Measurements from ENCODE around the gene OR1I1.

OR1I1 gene

DNA sequence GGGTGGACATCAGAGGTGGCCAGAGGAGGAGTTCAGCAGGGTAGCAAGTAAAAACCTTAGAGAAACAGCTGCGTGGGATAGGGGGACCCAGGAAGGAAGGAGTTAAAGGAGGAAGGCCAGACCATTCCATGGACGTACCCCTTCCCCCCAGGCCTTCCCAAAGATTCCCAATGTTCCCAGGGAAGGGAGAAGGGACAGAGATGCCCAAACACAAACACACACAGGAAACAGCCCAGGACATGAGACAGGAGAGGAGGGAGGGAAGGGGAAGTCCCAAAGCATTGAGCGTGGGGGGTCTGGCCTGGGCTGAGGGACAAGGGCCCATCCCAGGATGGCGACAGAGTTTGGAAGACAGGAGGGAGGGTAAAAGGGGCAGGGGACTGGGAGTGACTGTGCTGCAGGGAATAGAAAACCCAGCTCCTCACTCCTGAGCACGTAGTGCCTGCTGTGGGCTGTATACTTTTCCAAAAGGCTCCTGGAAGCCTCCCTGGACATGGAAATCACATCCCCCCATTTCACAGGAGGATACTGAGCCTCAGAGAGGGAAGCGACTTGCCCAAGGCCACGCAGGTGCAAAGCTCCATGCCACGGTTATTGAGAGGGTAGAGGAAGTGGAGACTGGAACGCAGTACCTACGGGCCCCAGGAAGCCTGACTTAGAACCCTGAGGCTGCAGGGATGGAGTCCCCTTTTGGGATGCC lies 26.3 kb downstream of the OR1I1 start:
- no peak for DNase-seq (ENCODE audit: low spot score)

DNA sequence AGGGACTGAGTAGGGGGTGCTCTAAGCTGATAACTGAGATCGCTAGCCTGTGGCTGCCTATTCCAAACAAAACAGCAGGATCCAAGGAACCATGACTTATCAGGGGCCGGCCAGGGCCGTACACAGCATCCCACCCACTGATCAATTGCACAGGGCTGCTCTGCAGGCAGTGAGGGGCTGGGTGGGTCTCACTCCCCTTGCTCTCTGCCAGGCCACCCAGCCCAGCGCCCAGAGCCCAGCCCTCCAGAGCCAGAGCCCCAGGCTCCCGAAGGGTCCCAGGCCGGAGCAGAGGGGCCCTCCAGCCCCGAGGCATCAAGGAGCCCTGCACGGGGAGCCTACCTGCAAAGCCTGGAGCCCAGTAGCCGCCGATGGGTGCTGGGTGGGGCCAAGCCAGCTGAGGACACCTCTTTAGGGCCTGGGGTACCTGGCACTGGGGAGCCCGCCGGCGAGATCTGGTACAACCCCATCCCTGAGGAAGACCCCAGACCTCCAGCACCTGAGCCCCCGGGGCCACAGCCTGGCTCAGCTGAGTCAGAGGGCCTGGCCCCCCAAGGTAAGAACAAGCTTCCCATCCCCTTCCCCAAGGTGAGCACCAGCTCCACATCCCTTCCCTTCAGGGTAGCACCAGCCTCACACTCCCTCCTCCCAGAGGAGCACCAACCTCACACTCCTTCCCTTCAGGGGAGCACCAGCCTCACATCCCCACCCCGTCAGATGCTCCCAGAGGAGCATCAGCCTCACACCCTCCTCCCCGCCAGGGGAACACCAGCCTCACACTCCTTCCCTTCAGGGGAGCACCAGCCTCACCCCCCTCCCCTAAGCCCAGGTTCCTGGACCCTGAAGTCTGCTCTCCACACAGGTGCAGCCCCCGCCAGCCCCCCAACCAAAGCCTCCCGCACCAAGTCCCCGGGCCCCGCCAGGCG lies 27.1 kb downstream of the OR1I1 start:
- TF ChIP-seq, protein P1, sequence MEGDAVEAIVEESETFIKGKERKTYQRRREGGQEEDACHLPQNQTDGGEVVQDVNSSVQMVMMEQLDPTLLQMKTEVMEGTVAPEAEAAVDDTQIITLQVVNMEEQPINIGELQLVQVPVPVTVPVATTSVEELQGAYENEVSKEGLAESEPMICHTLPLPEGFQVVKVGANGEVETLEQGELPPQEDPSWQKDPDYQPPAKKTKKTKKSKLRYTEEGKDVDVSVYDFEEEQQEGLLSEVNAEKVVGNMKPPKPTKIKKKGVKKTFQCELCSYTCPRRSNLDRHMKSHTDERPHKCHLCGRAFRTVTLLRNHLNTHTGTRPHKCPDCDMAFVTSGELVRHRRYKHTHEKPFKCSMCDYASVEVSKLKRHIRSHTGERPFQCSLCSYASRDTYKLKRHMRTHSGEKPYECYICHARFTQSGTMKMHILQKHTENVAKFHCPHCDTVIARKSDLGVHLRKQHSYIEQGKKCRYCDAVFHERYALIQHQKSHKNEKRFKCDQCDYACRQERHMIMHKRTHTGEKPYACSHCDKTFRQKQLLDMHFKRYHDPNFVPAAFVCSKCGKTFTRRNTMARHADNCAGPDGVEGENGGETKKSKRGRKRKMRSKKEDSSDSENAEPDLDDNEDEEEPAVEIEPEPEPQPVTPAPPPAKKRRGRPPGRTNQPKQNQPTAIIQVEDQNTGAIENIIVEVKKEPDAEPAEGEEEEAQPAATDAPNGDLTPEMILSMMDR (IDR thresholded peaks at IDR 0.05; ENCODE audit: extremely low read depth, missing control alignments) = no peak
- no peak for DNase-seq (ENCODE audit: low spot score)

More for the DNA sequence above, 26.3 kb downstream of the OR1I1 start:
- TF ChIP-seq, protein P1 (IDR thresholded peaks at IDR 0.05; ENCODE audit: extremely low read depth, missing control alignments) = no peak

DNA sequence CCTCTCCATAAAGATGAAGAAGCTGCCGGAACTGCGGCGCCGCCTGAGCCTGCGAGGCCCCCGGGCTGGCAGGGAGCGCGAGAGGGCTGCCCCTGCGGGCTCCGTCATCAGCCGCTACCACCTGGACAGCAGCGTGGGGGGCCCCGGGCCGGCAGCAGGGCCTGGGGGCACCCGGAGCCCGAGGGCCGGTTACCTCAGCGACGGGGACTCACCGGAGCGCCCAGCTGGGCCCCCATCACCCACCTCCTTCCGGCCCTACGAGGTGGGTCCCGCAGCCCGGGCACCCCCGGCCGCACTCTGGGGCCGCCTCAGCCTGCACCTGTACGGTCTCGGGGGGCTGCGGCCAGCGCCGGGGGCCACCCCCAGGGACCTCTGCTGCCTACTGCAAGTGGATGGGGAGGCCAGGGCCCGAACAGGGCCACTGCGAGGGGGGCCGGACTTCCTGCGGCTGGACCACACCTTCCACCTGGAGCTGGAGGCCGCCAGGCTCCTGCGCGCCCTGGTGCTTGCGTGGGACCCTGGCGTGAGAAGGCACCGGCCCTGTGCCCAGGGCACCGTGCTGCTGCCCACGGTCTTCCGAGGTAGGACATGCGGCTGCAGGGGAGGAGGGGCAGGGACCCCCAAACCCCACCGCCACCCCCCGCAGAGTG lies 27.9 kb downstream of the OR1I1 start:
- TF ChIP-seq, protein P1 (IDR thresholded peaks at IDR 0.05; ENCODE audit: extremely low read depth, missing control alignments) = no peak
- no peak for DNase-seq (ENCODE audit: low spot score)

DNA sequence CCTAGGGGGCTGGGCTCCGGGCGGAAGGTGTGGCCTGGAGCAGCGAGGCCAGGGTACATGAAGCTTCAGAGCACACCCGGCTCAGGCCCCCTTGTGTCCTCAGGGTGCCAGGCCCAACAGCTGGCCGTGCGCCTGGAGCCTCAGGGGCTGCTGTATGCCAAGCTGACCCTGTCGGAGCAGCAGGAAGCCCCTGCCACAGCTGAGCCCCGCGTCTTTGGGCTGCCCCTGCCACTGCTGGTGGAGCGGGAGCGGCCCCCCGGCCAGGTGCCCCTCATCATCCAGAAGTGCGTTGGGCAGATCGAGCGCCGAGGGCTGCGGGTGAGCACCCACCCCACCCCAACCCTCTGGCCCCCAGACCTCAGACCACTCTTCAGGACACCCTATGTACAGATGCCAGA lies 28.4 kb downstream of the OR1I1 start:
- DNase-seq (ENCODE audit: low spot score) = no peak
- TF ChIP-seq, protein P1 (IDR thresholded peaks at IDR 0.05; ENCODE audit: extremely low read depth, missing control alignments) = no peak

DNA sequence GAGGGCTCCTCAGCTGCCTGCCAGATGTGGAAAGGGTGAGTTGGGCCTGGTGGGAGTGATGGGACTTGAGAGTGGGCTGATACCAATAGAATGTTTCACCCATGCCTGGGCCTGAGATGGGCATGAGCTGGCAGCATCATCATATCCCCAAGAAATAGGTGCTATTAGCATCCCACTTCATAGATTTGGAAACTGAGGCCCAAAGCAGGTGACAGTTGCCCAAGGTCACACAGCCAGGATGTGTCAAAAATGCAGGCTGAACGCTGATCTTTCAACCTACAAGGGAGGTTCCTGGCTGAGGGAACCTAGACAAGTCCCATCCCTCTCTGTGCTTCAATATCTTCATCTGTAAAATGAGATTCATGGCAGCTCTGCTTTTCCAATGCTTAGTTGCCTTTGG lies 29.7 kb downstream of the OR1I1 start:
- no peak for DNase-seq (ENCODE audit: low spot score)
- TF ChIP-seq, protein P1 (IDR thresholded peaks at IDR 0.05; ENCODE audit: extremely low read depth, missing control alignments) = no peak

DNA sequence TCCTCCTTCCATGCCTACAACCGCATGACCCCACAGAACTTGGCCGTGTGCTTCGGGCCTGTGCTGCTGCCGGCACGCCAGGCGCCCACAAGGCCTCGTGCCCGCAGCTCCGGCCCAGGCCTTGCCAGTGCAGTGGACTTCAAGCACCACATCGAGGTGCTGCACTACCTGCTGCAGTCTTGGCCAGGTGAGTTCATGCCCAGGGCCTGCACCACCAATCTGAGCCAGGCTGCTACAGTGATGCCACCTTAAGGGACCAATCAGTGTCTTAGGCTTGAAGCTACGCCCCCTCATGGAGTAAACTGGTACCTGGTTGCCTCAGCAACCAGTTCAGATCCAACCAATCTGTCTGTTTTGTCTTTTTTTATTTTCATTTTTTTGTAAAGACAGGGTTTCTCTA lies 30.4 kb downstream of the OR1I1 start:
- no peak for DNase-seq (ENCODE audit: low spot score)
- TF ChIP-seq, protein P1 (IDR thresholded peaks at IDR 0.05; ENCODE audit: extremely low read depth, missing control alignments) = no peak

Data from GM20000 (cell line).